ENCODE measurements around the gene FABP2. TPM values are rescaled to one million over a fixed set of nuclear protein-coding genes. Genes with fewer than 3 reads are reported as not detected.
A peak's percentile ranks its signal among the peaks of the same experiment; 100 is the strongest.

The FABP2 gene
- total RNA-seq, 1 experiment from 2014 or later, result not detected

DNA sequence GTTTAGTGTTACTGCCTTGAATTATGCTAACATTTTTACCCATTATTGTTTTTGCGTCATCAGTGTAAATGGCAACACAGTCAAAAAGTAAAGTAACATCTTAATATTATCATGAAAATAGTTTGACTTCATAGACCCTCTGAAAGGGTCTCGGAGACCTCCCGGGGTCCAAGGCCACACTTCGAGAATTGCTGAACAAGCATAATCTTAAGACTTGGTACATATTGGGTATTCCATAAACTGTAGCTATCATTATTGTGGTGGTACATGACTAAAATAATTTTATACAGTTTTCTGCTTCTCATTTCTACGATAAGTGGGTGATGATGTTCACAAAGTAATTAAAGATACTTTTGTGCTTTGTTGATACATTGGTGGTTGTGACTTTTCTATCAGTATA, 32.6 kb downstream of the FABP2 start:
- intact Hi-C loops (cut with micrococcal nuclease; ENCODE audit: unreplicated experiment), result loop anchor here (10.0 kb wide), 2 partner anchors 515 to 545 kb away; no protein-coding TSS in a partner anchor
- Histone ChIP-seq H3K27ac (ENCODE audit: low read depth, low read length, poor library complexity, severe bottlenecking) (no peak overlapping the region), H3K4me3 (ENCODE audit: low read depth, low read length, poor library complexity, severe bottlenecking) (no peak overlapping the region), H3K27me3 (replicated peaks; ENCODE audit: insufficient read depth, low read depth, low read length, poor library complexity) (no peaks in the 10 kb centered on the region), H3K36me3 (ENCODE audit: insufficient read depth, low read length, poor library complexity, severe bottlenecking) (no peaks in the 10 kb centered on the region), H3K4me1 (ENCODE audit: insufficient read depth, low read length, poor library complexity, severe bottlenecking) (peaks cover 12% of the 10 kb centered on the region), H3K9me3 (ENCODE audit: low read depth, low read length, poor library complexity, severe bottlenecking) (no peaks in the 10 kb centered on the region)
- POLR2A ChIA-PET (ENCODE audit: low non-redundant PET), result no interaction called here
- TF ChIP-seq EZH2 (IDR thresholded peaks at IDR 0.05; ENCODE audit: borderline replicate concordance, low read depth, low read length, poor library complexity, severe bottlenecking) (no peak), CTCF (conservative IDR thresholded peaks at IDR 0.05; ENCODE audit: low read depth, low read length) (no peak)
- no TSS peak for BruUV-seq (replicated peaks)
- CTCF ChIA-PET, result no interaction called here
- DNase-seq (ENCODE audit: low spot score), result no peak

DNA sequence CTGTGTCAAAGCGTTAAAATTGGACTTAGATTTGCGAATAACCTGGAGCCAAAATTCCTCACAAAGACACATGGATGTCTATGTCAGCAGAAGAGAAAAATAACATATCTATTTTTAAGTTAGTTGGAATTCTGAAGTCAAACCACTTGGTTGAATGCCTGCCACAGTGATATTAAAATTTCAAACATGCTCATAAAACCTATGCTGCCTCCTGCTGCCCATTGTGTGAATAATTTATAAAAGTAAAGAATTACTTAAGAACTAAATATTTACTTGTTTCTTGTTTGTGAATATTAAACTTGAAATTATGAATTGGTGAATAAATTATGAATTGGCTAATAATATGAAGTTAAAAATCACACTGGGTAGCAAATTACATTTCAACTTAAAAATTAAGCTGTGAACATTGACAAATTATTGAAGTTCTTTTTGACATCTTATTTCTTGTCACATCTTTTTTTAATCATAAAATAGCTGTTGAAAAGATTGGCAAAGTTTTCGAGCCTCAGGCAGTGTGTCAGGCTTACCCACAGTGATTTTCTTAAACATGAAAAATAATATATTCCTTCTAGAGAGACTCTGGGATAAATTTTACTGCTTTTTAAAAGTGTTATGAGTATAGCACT, 35.4 kb downstream of the FABP2 start:
- H3K27ac ChIP-seq (ENCODE audit: low read depth, low read length, poor library complexity, severe bottlenecking), result no peak overlapping the region
- H3K36me3 ChIP-seq (ENCODE audit: insufficient read depth, low read length, poor library complexity, severe bottlenecking), result no peaks in the 10 kb centered on the region
- ChIA-PET POLR2A (ENCODE audit: low non-redundant PET) (no interaction called here), CTCF (no interaction called here)
- intact Hi-C loops (cut with micrococcal nuclease; ENCODE audit: unreplicated experiment), result loop anchor here (1.0 to 10.0 kb wide), 4 partner anchors 244 to 542 kb away; no protein-coding TSS in a partner anchor
- H3K9me3 ChIP-seq (ENCODE audit: low read depth, low read length, poor library complexity, severe bottlenecking), result no peaks in the 10 kb centered on the region
- H3K4me1 ChIP-seq (ENCODE audit: insufficient read depth, low read length, poor library complexity, severe bottlenecking), result peaks cover 12% of the 10 kb centered on the region
- peak; percentile 73 for DNase-seq (ENCODE audit: low spot score)
- no peak overlapping the region for H3K4me3 ChIP-seq (ENCODE audit: low read depth, low read length, poor library complexity, severe bottlenecking)
- TF ChIP-seq EZH2 (IDR thresholded peaks at IDR 0.05; ENCODE audit: borderline replicate concordance, low read depth, low read length, poor library complexity, severe bottlenecking) (no peak), CTCF (conservative IDR thresholded peaks at IDR 0.05; ENCODE audit: low read depth, low read length) (peak; percentile 73)
- no peaks in the 10 kb centered on the region for H3K27me3 ChIP-seq (replicated peaks; ENCODE audit: insufficient read depth, low read depth, low read length, poor library complexity)
- no TSS peak for BruUV-seq (replicated peaks)

DNA sequence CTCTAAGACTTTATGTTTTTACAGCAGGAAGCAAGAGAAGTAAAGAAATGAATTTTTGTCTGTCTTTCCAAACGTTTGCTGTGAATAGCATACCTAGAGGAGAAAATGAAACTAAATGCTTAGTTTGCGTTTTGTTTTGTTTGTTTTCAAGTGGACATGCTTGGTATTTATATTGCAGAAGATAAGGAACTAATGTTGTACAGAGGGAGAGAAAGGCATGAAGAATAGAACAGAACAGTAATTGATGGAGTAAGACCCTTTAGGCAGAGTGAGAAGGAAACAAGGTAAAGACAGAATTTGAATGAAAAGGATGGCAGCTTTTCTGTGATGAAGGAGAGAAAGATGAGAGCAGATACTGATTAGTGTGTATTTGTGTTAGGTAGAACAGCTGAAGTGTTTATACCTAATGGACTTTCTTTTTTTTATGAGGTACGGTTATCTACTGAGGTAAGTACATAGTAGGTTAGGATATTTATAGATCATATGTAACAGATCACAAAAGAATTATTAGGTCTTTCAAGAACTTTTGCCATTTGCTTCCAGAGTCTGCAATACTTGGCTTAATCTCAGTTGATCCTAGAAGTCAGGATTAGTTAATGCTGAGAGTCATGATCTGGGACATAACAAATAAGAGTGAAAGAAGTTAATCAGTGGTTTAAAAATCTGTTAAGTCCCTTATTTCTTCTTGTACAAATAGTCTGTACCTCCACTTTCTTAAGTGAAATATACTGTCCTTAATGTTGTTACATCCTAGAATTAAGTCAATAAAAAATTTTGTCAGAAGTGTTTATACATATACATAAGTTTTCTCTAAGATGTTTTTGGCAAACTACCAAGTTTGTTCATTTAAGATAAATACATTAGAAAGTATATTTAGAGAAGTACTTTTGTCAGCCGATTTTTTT, 36.8 kb downstream of the FABP2 start:
- DNase-seq (ENCODE audit: low spot score), result peak; percentile 12
- TF ChIP-seq EZH2 (IDR thresholded peaks at IDR 0.05; ENCODE audit: borderline replicate concordance, low read depth, low read length, poor library complexity, severe bottlenecking) (no peak), CTCF (conservative IDR thresholded peaks at IDR 0.05; ENCODE audit: low read depth, low read length) (no peak)
- H3K9me3 ChIP-seq (ENCODE audit: low read depth, low read length, poor library complexity, severe bottlenecking), result no peaks in the 10 kb centered on the region
- no TSS peak for BruUV-seq (replicated peaks)
- H3K27ac ChIP-seq (ENCODE audit: low read depth, low read length, poor library complexity, severe bottlenecking), result no peak overlapping the region
- ChIA-PET POLR2A (ENCODE audit: low non-redundant PET) (no interaction called here), CTCF (no interaction called here)
- peaks cover 12% of the 10 kb centered on the region for H3K4me1 ChIP-seq (ENCODE audit: insufficient read depth, low read length, poor library complexity, severe bottlenecking)
- no peaks in the 10 kb centered on the region for H3K36me3 ChIP-seq (ENCODE audit: insufficient read depth, low read length, poor library complexity, severe bottlenecking)
- no peak overlapping the region for H3K4me3 ChIP-seq (ENCODE audit: low read depth, low read length, poor library complexity, severe bottlenecking)
- intact Hi-C loops (cut with micrococcal nuclease; ENCODE audit: unreplicated experiment), result loop anchor here (10.0 kb wide), 2 partner anchors 510 to 540 kb away; no protein-coding TSS in a partner anchor
- no peaks in the 10 kb centered on the region for H3K27me3 ChIP-seq (replicated peaks; ENCODE audit: insufficient read depth, low read depth, low read length, poor library complexity)

Data from A673 (cell line).